ENCODE data around the gene TPT1.

- TF ChIP-seq CTCF (conservative IDR thresholded peaks at IDR 0.05; ENCODE audit: low read depth, low read length), result no peak
- TF ChIP-seq EZH2 (IDR thresholded peaks at IDR 0.05; ENCODE audit: borderline replicate concordance, low read depth, low read length, poor library complexity, severe bottlenecking), result no peak
Measured at GRCh38 chr13:45320876-45321629, 19.9 kb downstream of the TPT1 start.
